GM18517 (cell line): ENCODE data around the gene TYSND1.
"Not testable (repeated sequence)": the region's sequence is repeated elsewhere in the genome, so short reads cannot be mapped to it uniquely, and the experiment has no call there.

ENCODE experiments used
- ATAC-seq: cut with Tn5 transposase; IDR thresholded peaks from one replicate; pipeline ENCODE4 v1.9.1; 2021; ENCODE audit warnings: mild to moderate bottlenecking, moderate library complexity; ENCODE audit not compliant: unreplicated experiment

TYSND1 gene

GRCh38 chr10:70135684-70136083, 10.8 kb downstream of the TYSND1 start:
- no peak for ATAC-seq

- ATAC-seq = no peak
Observed at GRCh38 chr10:70135046-70135445, 11.5 kb downstream of the TYSND1 start.

GRCh38 chr10:70132098-70133029, 14.1 kb downstream of the TYSND1 start, which contains the start of gene AIFM2:
Gene AIFM2 (minus strand): TSS chr10:70132825. CDS start chr10:70124084, 8,741 bp downstream.
- peak; percentile 76 for ATAC-seq

- no peak for ATAC-seq
Observed at GRCh38 chr10:70131560-70131937, 15.0 kb downstream of the TYSND1 start.

- no peak for ATAC-seq
Observed at GRCh38 chr10:70130878-70131559, 15.5 kb downstream of the TYSND1 start.

- no peak for ATAC-seq
Observed at GRCh38 chr10:70126700-70127395, 19.7 kb downstream of the TYSND1 start.

- no peak for ATAC-seq
Observed at GRCh38 chr10:70125918-70126552, 20.5 kb downstream of the TYSND1 start.

- no peak for ATAC-seq
Observed at GRCh38 chr10:70124918-70125317, 21.6 kb downstream of the TYSND1 start.

GRCh38 chr10:70124415-70124814, 22.1 kb downstream of the TYSND1 start:
- no peak for ATAC-seq

- ATAC-seq = no peak
Observed at GRCh38 chr10:70123817-70124216, 22.7 kb downstream of the TYSND1 start.

- not testable (repeated sequence) for ATAC-seq
Observed at GRCh38 chr10:70123166-70123565, 23.3 kb downstream of the TYSND1 start.

- no peak for ATAC-seq
Observed at GRCh38 chr10:70122742-70123141, 23.8 kb downstream of the TYSND1 start.

- no peak for ATAC-seq
Observed at GRCh38 chr10:70121281-70121949, 25.1 kb downstream of the TYSND1 start.

- ATAC-seq = no peak
Observed at GRCh38 chr10:70120417-70120816, 26.1 kb downstream of the TYSND1 start.

- no peak for ATAC-seq
Observed at GRCh38 chr10:70119623-70120022, 26.9 kb downstream of the TYSND1 start.

GRCh38 chr10:70119197-70119596, 27.3 kb downstream of the TYSND1 start:
- no peak for ATAC-seq

- no peak for ATAC-seq
Observed at GRCh38 chr10:70118196-70118595, 28.3 kb downstream of the TYSND1 start.

GRCh38 chr10:70117646-70118045, 28.9 kb downstream of the TYSND1 start:
- no peak for ATAC-seq

GRCh38 chr10:70115948-70116682, 30.4 kb downstream of the TYSND1 start:
- no peak for ATAC-seq

- no peak for ATAC-seq
Observed at GRCh38 chr10:70114902-70115301, 31.6 kb downstream of the TYSND1 start.
